Hematopoietic multipotent progenitor cell treated with erythropoietin and hydrocortisone succinate and interleukin-3 and kit ligand, for 17 days (in vitro differentiated cells): Measurements from ENCODE around the gene KCNS1.
A peak's percentile ranks its signal among the peaks of the same experiment; 100 is the strongest.
"Not testable (repeated sequence)": the region's sequence is repeated elsewhere in the genome, so short reads cannot be mapped to it uniquely, and the experiment has no call there.

Source experiments
- DNase-seq: peaks from one replicate; pipeline ENCODE4 v3.0.0-alpha.2; 2015; ENCODE audit warnings: low spot score

KCNS1 gene, protein sequence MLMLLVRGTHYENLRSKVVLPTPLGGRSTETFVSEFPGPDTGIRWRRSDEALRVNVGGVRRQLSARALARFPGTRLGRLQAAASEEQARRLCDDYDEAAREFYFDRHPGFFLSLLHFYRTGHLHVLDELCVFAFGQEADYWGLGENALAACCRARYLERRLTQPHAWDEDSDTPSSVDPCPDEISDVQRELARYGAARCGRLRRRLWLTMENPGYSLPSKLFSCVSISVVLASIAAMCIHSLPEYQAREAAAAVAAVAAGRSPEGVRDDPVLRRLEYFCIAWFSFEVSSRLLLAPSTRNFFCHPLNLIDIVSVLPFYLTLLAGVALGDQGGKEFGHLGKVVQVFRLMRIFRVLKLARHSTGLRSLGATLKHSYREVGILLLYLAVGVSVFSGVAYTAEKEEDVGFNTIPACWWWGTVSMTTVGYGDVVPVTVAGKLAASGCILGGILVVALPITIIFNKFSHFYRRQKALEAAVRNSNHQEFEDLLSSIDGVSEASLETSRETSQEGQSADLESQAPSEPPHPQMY

DNA sequence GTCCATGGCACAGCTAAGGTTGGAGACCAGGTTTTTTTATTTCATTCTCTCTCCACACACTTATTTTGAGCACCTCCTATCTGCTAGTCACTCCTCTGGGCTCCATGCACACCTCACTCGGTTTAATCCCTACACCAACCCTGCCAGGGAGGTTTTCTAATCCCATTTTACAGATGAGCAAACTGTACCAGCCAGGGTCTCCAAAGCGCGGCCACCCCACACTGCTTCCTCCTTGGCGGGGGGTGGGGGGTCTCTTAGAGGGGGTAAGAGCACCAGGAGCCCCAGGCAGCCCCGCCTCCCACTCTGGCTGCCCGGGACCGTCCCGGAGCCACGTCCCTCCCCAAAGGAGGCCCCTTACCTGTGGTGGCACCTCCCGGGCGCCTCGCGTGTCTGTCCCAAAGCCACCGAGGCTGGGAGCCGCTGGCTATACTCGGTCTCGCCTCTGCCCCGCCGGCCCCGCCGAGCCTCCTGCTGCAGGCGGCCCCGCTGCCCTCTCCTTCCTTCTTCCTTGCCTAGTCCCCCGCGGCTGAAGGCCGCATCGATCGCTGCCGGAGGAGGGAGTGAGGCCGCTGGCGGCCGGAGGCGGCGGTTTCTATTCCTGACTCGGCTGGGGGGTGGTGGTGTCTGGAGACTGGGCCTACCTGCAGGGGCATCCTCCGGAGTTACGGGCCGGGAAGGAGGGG lies at the start of gene KCNS1:
Gene KCNS1, minus strand, starts transcription at position 565 of the 683 bp plus-strand sequence. CDS start 1,891 bp downstream, outside the sequence.
- DNase-seq: no peak

DNA sequence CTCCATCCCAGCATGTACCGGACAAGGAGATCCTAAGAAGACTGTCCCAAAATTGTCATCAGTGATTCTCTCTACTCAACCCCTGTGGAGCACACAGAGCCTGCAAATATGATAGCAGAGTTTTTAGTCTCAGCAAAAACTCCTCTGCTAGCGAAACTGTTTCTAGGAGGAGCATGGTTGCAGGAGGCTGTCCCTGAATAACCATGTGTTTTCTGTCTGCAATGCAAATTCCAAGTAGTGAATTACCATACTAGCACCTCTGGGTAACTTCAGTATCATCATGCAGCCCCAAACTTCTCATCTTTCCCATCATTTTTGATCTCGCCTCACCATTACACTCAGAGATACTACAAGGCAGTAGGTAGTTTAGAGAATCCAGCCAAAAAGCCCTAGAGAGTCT lies 48.1 kb upstream of the KCNS1 start:
- no peak for DNase-seq

DNA sequence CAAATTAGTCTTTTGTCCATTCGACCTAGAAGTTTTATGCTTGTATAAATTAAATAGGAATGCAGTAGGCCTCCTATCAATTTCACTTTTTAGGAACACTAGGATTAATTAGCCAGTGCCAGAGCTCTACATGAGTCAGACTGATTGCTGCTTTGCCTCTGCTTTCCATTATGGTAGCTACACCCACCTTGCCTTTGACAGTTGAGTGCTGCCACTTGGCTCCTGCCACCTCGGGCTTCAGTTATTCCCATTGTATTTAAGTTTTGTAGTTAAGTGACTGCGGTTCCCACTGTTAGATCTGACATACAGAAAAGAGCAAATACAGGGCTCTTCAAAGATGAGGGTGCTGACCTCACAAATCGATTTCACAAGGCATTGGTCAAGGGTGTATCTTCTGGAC lies 39.9 kb upstream of the KCNS1 start:
- no peak for DNase-seq

DNA sequence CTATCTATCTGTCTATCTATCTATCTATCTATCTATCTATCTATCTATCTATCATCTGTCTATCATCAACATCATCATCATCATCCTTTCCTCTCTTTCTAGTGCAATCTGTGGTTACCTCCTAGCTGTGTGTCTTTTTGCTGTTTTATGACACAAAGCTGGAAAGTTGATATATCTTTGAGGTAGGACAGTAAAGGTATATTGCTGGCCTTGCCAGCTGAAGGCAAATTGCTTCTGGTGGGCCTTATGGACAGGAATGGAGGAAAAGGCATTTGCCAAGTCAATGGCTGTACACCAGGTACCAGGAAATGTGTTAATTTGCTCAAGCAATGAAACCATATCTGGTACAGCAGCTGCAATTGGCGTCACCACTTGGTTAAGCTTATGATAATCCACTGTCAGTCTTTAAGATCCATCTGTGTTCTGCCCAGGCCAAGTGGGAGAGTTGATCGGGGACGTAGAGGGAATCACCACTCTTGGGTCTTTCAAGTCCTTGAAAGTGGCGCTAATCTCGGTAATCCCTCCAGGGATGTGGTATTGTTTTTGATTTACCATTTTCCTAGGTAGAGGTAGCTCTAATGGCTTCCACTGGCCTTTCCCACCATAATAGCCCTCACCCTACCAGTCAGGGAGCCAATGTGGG lies 38.9 kb upstream of the KCNS1 start:
- not testable (repeated sequence) for DNase-seq

DNA sequence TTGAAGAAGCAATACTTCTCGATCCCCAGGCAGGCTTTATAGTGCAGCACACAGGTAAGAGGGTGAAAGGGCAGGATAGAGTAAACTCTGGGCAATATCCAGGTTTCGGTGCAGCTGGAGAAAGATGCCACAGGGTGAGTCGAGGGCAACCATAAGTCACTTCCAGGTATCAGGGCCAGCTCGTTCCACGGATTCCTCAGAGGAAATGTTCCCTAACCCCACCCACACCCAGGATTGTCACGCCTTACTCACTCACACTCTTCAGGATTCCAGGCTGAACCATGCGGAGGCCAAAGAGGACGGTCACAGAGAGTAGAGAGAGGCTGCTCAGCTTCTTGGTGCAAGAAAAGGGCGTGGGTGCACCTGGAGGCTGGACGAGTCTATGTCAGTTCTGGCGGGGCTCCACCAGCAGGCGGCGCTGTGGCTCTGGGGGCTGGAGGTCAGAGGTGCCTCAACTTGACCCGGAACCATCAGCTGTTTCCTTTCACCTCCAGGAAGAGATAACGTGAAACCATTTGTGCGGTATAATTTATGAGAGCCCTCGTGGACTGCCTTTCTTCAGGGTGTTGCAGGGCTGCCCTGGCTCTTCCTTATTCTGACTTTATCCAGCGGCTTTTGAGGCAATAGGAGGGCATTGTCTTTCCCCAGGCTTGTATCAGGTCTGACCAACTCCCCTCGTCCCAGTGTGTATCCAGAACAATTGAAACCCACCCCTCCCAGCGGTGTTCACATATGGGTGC lies 37.8 kb upstream of the KCNS1 start:
- DNase-seq: peak; percentile 43

DNA sequence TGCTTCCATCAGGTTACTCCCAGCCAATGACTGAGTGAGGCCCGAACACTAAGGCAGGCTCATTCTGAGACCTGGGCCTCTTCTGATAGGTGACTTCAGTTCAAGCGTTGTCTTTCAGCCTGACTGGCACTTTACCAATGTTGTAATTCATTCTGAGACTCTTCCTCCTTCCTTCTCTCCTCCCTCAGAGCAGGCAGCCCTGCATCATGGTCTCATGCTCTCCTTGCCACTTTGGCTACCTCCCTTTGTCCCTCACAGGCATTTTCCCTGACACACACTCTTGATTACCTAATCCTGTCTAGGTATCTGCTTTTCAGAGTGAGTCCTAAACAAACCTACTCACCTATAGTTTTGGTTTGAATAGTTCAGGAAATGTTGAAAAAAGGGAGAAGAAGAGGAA lies 36.0 kb upstream of the KCNS1 start:
- DNase-seq: no peak

DNA sequence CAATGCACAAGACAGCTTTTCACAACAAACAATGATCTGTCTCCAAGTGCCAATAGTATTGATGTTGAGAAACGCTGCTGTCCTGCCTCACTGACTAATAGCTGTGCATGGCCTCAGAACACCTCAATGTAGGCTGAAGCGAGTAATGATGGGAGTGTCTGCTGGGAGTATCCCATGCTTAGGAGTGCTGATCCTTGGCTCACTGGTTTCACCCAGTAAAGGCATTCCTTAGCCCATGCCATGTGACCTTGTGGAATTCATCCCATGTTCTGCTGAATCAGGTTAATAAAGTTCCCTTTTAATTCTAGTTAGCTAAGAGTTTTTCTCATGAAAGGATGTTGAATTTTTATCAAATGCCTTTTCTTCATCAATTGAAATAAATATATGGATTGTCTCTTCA lies 27.2 kb upstream of the KCNS1 start:
- no peak for DNase-seq

DNA sequence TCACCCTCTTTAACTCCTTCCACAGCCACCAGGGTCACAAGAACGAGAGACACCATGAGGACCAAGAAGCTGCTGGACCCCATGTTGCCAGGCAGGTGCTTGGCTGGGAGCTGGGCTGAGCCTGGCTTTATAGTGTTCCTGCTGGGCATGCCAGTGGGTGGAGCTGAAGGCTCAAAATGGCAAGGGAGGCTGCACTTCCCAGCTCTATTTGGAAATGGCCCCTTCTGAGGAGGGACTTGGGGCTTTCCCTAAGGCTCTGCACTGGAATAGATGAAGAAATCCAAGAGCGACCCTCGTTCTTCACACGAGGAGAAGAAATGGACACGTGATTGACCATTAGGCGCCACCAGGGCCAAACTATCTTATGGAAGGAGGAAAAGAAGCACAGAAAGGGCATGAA lies 23.4 kb upstream of the KCNS1 start, which contains the start of gene WFDC12:
Gene WFDC12, minus strand, starts transcription at position 101 of the 400 bp plus-strand sequence. Its CDS starts 18 bp downstream, at position 83.
- DNase-seq: no peak

DNA sequence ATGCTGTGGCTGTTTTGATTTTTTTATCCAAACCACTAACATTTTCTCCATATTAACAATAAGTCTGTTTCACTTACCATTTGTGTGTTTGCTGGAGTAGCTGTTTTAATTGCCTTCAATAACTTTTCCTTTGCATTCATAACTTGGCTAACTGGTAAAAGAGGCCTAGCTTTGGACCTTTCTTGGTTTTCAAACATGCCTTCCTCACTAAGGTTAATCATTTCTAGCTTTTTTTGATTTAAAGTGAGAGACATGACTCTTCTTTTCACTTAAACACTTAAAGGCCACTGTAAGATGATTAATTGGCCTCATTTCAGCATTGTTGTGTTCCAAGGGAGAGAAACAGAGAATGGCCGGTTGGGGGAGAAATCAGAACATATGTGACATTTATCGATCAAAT lies 20.5 kb upstream of the KCNS1 start:
- DNase-seq: no peak

DNA sequence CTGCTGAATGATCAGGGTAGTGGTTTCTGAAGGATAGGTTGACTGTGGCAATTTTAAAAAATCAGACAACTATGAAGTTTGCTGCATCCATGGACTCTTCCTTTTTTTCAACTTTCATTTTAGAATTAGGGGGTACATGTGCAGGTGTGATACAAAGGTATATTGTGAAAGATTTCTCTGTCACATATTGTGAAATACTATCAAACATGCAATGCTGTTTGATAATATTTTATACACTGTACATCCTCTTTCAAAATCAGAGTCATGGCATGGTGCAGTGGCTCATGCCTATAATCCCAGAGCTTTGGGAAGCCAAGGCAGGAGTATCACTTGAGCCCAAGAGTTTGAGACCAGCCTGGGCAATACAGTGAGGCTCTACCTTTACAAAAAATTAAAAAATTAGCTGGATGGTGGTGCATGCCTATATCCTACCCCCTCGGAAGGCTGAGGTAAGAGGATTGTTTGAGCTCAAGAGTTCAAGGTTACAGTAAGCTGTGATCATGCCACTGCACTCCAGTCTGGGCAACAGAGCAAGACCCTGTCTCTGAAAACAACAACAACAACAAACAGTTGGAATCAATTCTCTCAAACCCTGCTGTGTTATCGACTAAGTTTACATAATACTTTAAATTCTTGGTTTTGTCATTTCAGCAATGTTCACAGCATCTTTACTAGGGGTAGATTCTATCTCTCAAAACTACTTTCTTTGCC lies 18.8 kb upstream of the KCNS1 start:
- DNase-seq: no peak

DNA sequence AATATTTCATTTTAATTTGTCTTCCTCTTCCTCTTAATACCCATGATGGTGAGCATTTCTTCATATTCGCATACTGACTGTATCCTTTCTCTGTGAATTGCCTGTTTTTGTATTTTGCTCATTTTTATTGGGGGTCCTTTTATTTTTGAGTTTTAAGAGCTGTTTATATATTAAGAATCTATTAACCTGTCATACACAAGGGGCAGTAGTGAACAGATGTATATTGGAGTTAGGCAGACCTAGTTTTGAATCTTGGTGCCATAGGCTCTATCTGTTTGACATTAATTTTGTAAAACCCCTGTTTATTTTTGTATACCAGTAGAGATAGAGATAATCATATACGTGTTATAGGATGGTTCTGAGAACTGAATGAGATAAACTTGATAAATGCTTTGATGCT lies 17.1 kb upstream of the KCNS1 start:
- no peak for DNase-seq

DNA sequence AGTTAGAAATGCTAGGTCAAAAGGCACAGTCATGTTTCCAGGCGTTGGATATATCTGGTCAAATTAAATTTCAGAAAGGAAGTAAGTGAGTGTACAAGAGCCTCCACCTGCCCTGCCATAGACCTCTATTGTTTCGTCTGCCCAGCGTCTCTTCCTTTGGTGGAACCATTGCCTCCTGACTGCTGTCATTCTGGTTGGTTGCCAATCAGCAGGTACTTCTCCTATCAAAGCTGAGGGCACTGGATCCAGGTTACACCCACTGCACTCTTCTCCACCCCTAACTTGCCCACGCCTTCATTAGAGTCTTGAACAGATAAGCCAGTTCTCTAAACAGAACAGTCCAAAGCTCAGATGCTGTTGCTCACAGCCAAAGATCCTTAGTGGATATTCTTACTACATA lies 16.7 kb upstream of the KCNS1 start:
- DNase-seq: no peak

DNA sequence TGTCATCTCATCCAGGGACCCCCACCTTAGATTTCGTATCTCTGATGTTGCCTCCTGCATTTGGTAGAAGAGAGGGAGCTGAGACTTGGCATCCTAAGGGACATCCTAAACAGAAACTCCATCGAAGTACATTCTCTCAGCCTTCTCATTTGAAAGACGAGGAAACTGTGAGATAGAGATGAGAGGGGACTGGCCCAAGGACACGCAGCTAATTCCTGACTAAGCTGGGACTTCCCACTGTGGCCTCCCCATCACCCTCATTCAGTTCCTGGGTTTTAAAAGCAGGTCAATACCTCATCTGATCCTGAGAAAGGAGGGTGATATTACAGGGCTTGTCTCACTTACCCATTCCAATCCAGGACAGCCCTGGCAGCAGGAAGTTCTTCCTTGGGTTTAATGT lies 14.9 kb upstream of the KCNS1 start:
- no peak for DNase-seq

DNA sequence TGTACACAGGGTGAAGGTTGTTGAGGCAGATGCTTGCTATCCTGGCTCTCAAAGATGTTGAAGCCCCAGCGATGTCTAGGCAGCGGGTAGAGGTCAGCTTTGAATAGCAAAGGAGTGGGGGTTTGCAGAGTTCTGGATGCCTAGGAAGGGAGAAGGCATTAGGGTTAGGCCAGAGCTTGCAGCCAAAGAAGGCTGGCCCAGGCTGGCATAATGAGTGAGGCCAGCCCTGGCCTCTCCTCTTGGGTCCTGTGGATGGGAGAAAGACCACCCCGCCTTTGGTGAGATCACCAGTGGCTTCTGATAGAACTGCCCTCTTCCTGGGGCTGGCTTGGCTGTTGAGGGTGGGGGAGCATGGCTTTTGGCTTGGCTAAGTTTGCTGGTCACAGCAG lies 14.5 kb upstream of the KCNS1 start:
- DNase-seq: no peak

DNA sequence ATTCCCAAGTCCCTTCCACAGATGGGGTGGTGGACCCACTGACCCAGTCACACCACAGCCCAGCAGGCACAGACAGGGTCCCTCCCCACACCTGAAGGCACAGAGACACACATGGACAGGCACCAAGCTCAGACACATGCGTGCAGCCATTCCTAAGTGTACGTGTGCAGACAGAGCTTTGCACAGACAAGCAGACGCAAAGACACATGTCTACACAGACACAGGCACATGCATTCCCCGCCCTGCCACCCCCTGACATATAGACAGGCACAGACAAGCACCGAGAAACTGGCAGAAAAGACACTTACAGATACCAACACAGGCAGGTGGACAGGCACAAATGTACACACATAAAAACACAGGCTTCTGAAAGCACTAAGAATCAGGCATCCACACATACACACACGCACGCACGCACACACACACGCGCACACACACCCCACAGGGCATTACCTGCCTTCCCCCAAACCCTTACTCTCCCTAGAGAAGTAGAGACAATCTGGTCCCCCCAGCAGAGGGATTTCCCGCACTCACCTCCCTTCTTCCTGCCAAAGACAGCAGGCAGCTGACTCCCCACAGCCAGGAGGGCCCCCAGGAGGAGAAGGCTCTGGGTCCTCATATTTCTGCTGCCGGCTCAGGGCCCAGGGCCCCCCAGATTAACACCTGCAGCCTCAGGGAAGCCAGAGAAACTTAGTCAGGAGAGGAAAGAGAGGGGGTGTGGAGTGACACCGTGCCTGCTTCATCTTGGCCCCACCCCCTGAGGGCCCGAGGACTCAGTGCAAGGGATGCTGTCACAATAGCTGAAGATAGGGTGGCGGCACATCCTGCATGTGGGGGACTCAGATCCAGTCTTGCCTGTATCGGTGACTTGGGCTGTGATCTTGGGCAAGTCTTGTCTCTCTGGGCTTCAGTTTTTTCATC lies 13.8 kb upstream of the KCNS1 start, which contains the start of gene WFDC5:
Gene WFDC5, minus strand, starts transcription at position 710 of the 921 bp plus-strand sequence. Its CDS starts 91 bp downstream, at position 619.
- no peak for DNase-seq

DNA sequence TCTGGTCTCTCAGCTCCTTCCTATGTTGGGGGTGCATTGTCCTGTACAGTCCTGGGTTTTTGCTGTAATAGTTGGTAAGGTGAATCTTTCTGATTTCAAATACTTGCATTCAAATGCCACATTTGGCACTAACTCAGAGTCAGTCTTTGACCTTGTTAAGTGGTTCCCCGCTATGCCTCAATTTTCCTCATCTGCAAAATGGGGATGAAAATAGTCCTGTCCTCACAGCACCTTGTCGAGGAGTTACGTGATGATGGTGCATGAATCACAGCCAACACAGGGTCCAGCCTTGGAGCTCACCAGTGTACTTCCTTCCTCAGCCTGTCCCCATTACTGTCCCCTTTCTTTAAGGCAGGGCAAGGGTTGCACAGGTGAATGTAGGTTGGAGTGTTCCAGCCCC lies 12.9 kb upstream of the KCNS1 start:
- DNase-seq: no peak

DNA sequence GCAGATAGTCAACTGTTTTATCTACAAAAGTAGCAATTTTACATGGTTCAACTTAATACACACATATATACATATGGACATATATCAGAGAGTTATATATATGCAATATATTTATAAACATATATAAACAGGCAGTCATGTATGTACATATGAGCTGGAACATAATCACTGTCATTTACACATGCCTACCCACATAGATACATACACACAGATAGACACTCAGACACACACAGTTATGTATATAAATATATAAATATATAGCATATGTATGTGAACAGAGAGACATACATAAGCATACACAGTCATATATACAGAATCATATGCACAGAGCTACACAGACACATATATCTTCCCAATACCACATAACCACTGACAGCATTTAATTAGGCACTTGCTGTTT lies 11.8 kb upstream of the KCNS1 start:
- no peak for DNase-seq

DNA sequence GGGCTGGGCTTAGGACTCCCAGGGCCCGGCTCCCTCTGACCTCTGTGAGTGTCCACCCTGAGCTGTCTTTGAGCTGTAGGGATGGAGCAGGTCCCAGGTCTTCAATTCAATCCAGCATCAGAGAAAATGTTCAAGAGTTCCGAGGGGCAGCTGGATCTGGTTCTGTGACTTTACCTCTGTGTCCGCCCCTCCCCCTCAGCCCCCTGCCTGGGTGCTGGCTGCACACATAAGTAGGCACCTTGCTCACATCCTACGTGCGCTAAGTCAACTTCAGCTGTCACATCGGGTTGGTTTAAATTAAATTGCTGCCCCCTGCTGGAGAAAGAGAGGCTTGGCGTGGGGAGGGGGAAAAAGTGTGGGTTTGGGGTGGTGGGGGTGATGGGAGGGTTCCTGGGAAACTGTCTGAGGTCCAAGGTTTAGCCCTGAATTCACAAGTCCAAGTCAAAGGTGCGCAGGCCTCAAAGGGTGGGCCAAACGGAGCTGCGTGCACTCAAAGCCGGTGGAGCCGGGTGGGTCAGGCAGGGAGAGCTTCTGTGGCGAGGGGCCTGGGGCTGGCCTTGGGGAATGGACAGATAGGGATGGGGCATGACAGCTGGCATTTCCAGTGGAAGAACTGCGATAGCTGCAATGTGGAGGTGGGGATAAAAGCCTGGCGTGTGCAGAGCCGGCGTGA lies 11.0 kb upstream of the KCNS1 start:
- DNase-seq: no peak

DNA sequence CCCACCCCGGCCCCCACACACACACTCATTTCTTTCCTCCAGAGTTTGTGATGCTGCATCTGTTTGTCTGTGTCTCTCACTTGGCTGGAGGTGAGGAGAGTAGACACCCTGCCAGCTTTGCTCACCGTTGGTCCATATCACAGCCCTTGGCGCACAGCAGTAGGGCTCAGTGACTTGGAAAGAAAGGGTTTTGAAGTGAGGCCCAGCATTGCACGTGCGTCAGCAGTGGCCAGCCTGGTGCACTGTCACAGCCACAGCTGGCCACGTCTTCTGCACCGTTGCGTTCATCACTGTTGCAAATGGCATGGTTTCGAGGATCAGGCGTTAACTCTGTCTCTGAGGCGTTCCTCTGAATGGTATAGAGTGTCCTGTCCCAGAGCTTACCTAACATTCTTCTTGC lies 10.4 kb upstream of the KCNS1 start:
- DNase-seq: no peak

DNA sequence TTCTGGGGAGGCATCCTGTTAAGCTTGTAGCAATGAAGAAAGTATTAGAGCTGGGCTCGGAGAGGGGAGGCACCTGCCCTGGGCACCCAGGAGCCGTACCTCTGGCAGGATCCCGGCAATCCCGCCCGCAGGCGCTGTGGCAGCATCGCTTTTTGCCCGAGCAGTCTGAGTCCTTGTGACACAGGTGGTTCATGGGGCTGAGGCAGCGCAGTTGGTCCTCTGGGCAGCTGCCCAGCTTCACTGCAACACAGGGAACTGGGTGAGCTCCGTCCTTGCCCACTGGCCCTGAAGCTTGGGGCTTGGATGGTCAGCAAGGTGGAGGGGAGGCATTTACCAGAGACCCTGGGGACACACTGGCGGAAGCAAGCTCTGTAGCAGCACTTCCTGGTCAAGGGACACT lies 9.4 kb upstream of the KCNS1 start:
- DNase-seq: no peak
